Hypothalamus (tissue), 51 donors: ENCODE data around the gene SPATA19.

Experiments
- DNase-seq, 51 donors: peaks; one replicate each; lab custom pipeline; 2025; lab: John Stamatoyannopoulos, UW

SPATA19 gene

GRCh38 chr11:133819746-133820315 is 25.5 kb downstream of the SPATA19 start:
- DNase-seq: no peak

DNA sequence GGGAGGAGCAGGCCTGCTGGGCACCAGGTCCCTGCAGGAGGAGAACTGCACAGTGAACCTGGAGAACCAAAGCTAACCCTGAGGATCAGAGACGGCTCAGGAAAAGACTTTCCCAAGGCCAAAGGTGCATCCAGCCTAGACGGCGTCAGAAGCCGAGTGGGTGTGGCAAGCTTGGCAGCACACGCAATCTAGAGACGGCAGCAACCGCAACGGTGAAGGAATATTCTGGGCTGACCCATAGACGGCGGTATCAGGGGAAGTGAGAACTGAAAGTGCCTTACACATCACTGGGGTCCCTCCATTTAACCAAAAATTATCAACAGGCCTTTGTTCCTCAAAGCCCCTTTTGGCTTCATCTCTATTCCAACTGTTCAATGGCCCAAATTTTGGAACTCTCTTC is 26.2 kb downstream of the SPATA19 start:
- no peak for DNase-seq

GRCh38 chr11:133818302-133818701 is 27.0 kb downstream of the SPATA19 start:
- no peak for DNase-seq

GRCh38 chr11:133817449-133817848 is 27.9 kb downstream of the SPATA19 start:
- DNase-seq: no peak

GRCh38 chr11:133816146-133816870 is 29.0 kb downstream of the SPATA19 start:
- DNase-seq: no peak

DNA sequence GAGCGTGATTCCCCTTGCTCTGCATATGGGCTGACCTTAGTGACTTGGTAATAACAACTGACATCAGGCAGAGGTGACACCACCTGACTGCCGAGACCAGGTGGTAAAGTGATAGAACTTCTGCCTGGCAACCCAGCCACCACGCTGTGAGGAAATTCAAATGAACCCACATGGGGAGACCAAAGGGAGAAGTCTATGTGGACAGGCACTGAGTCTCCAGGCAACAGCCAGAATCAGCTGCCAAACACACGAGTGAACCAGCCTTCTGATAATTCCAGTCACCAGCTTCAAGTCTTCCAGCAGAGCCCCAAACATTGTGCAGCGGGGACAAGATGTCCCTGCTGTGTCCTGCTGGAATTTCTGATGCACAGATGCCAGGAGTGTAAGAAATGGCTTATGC is 29.7 kb downstream of the SPATA19 start:
- peak in 1 of 51 donors; percentile 23 for DNase-seq

GRCh38 chr11:133814588-133815100 is 30.7 kb downstream of the SPATA19 start:
- DNase-seq: no peak

DNA sequence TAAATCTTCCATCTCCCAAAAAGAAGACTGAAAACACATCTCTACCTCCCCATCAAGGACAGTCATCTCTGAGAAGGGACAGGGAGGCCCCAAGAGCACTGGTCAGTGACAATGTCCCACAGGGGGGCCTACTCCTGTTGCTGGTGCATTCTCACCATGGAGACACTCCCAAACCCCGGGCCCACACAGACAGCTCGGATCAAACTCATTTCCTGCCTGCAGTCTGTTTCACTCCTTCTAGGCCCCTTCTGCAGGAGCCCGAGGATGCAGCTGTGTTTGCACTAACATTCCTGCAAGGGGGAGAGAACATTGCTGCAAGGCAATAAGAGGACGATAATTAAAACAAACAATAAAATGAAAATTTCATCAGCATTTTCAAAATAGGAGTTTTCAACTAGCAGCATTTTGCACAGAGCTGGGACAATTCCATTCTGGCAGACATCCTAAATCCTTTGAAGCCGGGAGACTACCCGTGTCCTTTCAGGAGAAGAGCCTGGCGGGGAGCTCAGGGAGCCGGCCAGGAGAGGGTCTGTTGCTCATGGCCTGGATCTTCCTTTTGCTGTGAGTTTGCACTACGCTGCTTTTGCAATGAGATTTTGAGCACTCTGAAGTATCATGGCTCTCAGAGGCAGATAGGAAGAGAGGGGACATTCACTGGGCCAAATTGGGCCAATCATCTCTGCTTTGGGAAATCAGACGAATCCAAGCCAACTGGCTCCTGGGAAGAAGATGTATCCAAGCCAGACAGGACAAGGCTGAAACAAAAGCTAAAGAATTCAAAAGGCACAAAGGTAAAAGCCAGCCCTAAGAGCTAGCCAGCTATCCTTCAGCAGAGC is 33.2 kb downstream of the SPATA19 start:
- no peak for DNase-seq

GRCh38 chr11:133810766-133811165 is 34.5 kb downstream of the SPATA19 start:
- no peak for DNase-seq

DNA sequence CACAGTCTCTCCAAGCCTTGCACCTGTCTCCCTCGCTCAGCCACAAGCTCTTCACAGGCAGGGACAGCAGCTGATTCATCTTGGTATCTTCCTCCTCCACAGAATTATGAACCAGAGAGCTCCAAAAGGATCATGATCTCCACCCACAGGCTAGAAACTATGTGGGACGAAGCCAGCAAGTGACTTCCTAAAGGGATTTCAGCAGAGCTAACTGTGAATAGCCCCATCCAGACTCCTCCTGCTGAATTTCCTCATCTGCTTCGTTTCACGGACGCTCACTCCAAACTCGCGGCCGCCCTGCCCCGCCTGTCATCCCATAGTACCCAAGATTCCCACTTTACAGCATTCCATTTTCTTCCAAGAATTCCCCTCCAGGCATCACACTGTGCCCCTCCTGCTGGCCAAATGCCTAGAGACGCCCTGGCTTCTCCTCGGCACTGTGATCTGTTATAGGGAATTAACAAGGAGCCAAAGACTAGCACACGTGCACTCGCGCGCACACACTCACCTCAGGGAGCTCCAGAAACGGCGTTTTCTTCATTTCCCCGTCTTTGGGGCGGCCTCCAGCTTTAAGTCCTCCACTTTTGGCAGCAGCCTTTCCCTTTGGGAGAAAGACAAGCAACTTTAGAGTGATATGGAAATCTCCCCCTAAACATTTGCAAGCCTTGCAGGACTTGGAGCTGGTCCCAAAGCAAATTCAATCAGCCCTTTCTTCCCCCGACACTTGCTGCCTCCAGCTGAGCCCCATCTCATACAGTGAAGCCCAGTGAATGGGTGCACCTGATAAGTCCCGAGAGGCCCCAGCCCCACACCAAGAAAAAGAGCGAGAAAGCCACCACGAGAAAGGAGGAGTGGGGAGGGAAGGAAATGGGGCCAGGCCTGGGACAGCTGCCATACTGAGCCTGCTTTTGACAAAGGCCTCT is 35.5 kb downstream of the SPATA19 start:
- DNase-seq: peak in 21 of 51 donors; percentile 9 to 56 (median 33)

DNA sequence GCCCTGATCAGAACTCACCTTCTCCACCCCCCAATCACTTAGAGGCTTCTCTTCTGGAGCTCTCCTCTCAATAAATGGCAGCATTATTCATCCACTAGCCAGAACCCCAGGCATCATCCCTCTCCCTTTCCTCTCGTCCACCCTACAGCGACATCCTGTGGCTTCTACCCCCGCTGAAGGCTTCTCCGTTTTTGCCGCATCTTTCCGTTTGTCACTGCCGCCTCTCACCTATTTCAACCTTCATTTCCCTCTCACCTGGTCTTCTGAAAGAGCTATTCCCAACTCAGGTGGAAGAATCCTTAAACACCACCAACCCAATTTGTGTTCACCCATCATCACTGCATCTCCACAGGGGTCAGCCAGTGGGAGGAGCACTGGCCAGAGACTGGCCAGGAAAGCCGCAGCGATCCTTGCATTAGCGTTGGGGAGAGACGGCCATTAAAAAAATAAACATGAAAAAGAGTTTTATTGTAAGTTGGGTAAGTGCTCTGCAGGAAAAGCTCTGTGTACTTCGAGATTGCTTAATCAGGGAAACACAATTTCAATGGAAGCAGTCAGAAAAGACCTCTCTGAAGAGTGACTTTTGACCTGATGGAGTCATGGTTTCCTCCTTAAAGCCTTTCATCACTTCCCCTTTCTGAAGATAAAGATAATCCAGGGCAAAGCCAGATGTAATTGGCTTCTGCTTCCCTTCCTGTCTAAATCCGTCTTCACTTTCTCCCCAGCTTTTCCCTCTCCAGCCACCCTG is 36.7 kb downstream of the SPATA19 start:
- no peak for DNase-seq

- DNase-seq: no peak
These were observed 42.3 kb downstream of the SPATA19 start for GRCh38 chr11:133803026-133803425.

GRCh38 chr11:133801356-133801755 is 44.0 kb downstream of the SPATA19 start:
- no peak for DNase-seq

DNA sequence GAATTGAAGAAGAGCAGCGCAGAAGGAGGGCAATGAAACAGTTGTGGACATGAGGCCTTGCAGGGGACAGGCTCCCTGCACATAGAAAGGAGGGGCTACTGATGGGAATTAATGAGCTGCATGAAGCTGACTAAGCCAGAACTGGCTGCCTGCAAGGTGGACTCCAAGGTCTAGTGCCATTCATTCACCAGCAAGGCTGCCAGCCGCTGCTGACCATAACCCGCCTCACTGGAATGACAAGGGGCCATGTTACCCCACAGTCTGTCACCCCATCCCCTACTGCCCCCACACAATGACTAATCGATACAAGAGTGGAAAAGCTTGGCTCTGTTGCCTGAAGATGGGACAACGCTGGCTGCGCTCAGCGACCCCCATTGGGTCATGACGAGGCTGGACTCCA is 44.6 kb downstream of the SPATA19 start:
- DNase-seq: no peak

GRCh38 chr11:133797554-133797953 is 47.8 kb downstream of the SPATA19 start:
- DNase-seq: no peak

GRCh38 chr11:133796043-133796795 is 49.1 kb downstream of the SPATA19 start:
- no peak for DNase-seq

DNA sequence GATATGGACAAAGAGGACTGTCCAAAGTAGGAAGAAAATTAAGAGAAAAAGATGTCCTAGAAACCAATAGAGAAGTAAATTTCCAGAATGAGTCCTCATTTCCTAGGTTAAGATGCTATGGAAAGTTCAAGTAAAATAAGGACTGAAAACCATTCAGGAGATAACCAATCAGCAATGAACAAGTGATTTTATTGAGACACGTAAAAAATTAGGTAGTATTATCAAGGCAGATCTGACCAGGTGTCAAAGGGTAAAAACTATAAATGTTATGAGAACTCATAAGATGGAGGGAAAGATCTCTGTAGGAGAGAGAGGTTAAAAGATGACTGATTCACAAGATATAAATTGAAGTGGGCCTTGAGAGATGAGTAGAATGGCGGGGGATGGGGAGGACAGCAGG is 50.2 kb downstream of the SPATA19 start:
- DNase-seq: no peak

GRCh38 chr11:133794205-133794604 is 51.1 kb downstream of the SPATA19 start:
- DNase-seq: no peak
